ENCODE results near the gene ZBTB17. TPM values are rescaled to one million over a fixed set of nuclear protein-coding genes. Genes with fewer than 3 reads are reported as not detected.

The ZBTB17 gene
- total RNA-seq (2022; extraction: Qiagen RNA extraction) = 9.7 to 13.9 TPM (median 12.7 TPM) in 5 replicates

DNA sequence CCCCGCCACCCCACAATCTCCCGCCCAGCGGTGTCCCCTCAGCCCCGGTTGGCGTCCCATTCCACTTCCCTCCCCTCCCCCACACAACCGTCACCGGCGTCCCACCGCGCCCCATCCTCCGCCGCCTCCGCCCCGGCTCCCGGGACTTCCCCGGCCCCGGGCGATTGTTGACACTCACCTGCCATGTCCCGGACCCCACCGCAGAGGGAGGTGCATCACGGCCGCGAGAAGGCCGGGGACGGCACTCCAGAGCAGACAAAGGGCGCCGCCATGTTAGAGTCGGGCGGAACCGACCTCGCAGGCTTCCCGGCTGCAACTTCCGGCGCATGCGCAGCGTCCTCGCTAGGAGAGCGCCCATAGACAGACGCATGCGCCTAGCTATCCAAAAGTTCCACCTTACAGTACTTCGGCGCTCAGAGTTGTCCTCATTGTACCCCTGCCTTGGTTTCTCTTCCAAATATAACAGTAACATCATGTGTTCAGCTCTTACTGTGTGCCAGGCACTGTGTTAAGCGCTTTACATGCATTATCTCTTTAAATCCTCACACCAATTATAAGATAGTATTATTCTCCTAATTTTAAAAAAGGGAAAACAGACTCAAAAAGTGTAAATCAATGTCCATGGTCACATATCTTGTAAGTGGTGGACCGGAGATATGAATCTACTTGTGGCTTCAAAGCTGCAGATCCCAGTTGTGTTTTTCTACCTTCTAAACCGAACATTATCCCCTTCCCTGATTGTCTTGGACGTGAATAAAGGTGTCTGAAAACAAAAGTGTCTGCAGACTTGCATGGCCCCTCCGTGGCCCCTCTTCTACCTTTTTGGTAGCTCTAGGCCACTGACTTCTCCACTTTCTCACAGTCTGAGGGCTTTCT, at the start of gene ZBTB17:
Gene ZBTB17 (minus strand): TSS at position 297 of the 876 bp plus-strand sequence. CDS start 27,606 bp downstream, outside the sequence.

DNA sequence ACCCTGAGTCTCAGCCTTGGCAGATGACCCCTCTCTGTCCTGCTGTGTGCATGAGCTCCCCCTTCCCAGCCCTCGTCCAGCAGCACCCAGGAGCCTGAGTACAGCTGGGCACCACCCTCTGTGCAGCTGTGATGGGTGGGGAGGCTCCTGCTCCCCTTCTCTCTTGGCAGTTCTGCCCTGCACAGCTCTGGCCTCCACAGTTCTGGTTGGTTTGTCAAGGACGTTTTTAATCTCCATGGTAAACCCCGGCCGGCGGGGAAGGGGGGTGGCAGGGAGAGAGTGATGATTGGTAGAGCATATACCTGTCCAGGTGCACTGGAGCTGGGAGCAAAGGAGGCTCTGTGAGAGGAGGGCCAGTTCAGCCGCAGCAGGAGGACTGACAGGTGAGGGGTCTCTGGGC, 45.8 kb upstream of the ZBTB17 start, which contains the start of gene CLCNKA:
Gene CLCNKA (plus strand): TSS at position 356 of the 400 bp plus-strand sequence. CDS start 584 bp downstream, outside the sequence.

GRCh38 chr1:16017461-16018303, 41.8 kb upstream of the ZBTB17 start, which contains the start of gene HSPB7:
TSS of gene HSPB7 (minus strand) at chr1:16018043. CDS start at chr1:16017963, 80 bp downstream.

Other genes starting within 250 kb of the ZBTB17 start
- gene SLC25A34, start 239.8 kb downstream of the ZBTB17 start, total RNA-seq (2022; extraction: Qiagen RNA extraction) = 0.10 to 0.22 TPM (median 0.20 TPM) in 5 replicates
- 0.05 TPM in 1 of 5 replicates, not detected in the others for gene TMEM82, start 233.6 kb downstream of the ZBTB17 start, total RNA-seq (2022; extraction: Qiagen RNA extraction)
- gene FBLIM1, start 217.3 kb downstream of the ZBTB17 start, total RNA-seq (2022; extraction: Qiagen RNA extraction) = 17.2 to 30.9 TPM (median 24.8 TPM) in 5 replicates
- gene UQCRHL, start 168.5 kb downstream of the ZBTB17 start, total RNA-seq (2022; extraction: Qiagen RNA extraction) = 5.5 to 10.6 TPM (median 5.7 TPM) in 5 replicates
- gene SPEN, start 128.4 kb downstream of the ZBTB17 start, total RNA-seq (2022; extraction: Qiagen RNA extraction) = 27.1 to 50.4 TPM (median 43.3 TPM) in 5 replicates
- not detected in 5 replicates for gene SRARP, start 28.1 kb upstream of the ZBTB17 start, total RNA-seq (2022; extraction: Qiagen RNA extraction)
- gene HSPB7, start 41.9 kb upstream of the ZBTB17 start, total RNA-seq (2022; extraction: Qiagen RNA extraction) = 0.05 to 0.14 TPM (median 0.09 TPM) in 4 of 5 replicates, not detected in the other
- gene CLCNKA, start 45.9 kb upstream of the ZBTB17 start, total RNA-seq (2022; extraction: Qiagen RNA extraction) = 0.04 to 0.07 TPM (median 0.05 TPM) in 4 of 5 replicates, not detected in the other
- 0.06 to 0.14 TPM (median 0.11 TPM) in 5 replicates for gene CLCNKB, start 67.7 kb upstream of the ZBTB17 start, total RNA-seq (2022; extraction: Qiagen RNA extraction)
- 12.6 to 20.3 TPM (median 19.8 TPM) in 5 replicates for gene FAM131C, start 97.5 kb upstream of the ZBTB17 start, total RNA-seq (2022; extraction: Qiagen RNA extraction)
- 81.6 to 130 TPM (median 125 TPM) in 5 replicates for gene EPHA2, start 180.0 kb upstream of the ZBTB17 start, total RNA-seq (2022; extraction: Qiagen RNA extraction)
- gene ARHGEF19, start 236.6 kb upstream of the ZBTB17 start, total RNA-seq (2022; extraction: Qiagen RNA extraction) = 5.1 to 5.9 TPM (median 5.2 TPM) in 5 replicates

All from A549 treated with dexamethasone at 1 μM for 4 hours (cell line).